Lower leg skin (tissue), 4 donors: ENCODE results near the gene C1QTNF6. TPM values are rescaled to one million over a fixed set of nuclear protein-coding genes. Genes with fewer than 3 reads are reported as not detected.

Experiments
- DNase-seq, 2 donors: peaks; one replicate each; pipeline ENCODE4 v3.0.0-alpha.2; 2019; ENCODE audit warnings: low spot score in 2 of 2
- H3K4me3 ChIP-seq: fragments of 200-600 bp; sonication (generic); 2 replicates; pipeline ENCODE4 v1.5.1; 2017; ENCODE audit warnings: mild to moderate bottlenecking, low read depth; ENCODE audit not compliant: poor library complexity, severe bottlenecking
- CTCF ChIP-seq, 3 donors: fragments of 450-650 bp; IDR thresholded peaks; one replicate each; pipeline ENCODE4 v1.5.1; 2016; ENCODE audit warnings: antibody characterized with exemption in 3 of 3, mild to moderate bottlenecking in 3 of 3, moderate library complexity in 2 of 3
- POLR2A ChIP-seq, 2 donors: fragments of 450-650 bp; IDR thresholded peaks; one replicate each; pipeline ENCODE4 v1.6.1; 2016 to 2017; ENCODE audit warnings: antibody characterized with exemption in 2 of 2, mild to moderate bottlenecking in 1 of 2, moderate library complexity in 1 of 2
- WGBS, 2 donors: methylation state at CpG; one replicate each; pipeline ENCODE4 v1.1.5; 2018; 5-methylcytosine and 5-hydroxymethylcytosine counted together
- intact Hi-C: fragments of 100-400 bp; cut with DNase I; formaldehyde crosslinking; loops from one replicate; pipeline ENCODE4 v1.15.0; 2023; ENCODE audit warnings: low total_unique reads
- total RNA-seq, 4 donors: library from RNA; depleted of rRNA; stranded (reverse); fragments of >200 nt; gene quantifications; one replicate each; pipeline ENCODE4 v1.1.0, GENCODE V29; 2016

C1QTNF6 gene
- total RNA-seq, 4 donors from 2014 or later: 0.81 to 8.9 (median 2.1) TPM

GRCh38 chr22:37190262-37190780, 2.3 kb upstream of the C1QTNF6 start:
- intact Hi-C loops: no loop called here
- TF ChIP-seq CTCF (IDR thresholded peaks at IDR 0.05): no peak
- TF ChIP-seq POLR2A (IDR thresholded peaks at IDR 0.05): no peak
- DNase-seq: no peak
- WGBS, 2 donors: 47 to 68% methylated on average over 4 of the region's 4 CpGs
- no peak overlapping the region for H3K4me3 ChIP-seq

- intact Hi-C loops: no loop called here
- whole genome bisulfite sequencing, 2 donors: 38 to 41% methylated on average over 2 of the region's 2 CpGs
- no peak overlapping the region for H3K4me3 ChIP-seq
- TF ChIP-seq CTCF (IDR thresholded peaks at IDR 0.05): no peak
- DNase-seq: no peak
Measured at GRCh38 chr22:37188901-37189466, 937 bp upstream of the C1QTNF6 start.

- H3K4me3 ChIP-seq: no peak overlapping the region
- DNase-seq: no peak
- 10 to 17% methylated on average over 5 of the region's 5 CpGs for WGBS, 2 donors
- intact Hi-C loops: no loop called here
- TF ChIP-seq CTCF (IDR thresholded peaks at IDR 0.05) (no peak), POLR2A (IDR thresholded peaks at IDR 0.05) (no peak)
Measured at GRCh38 chr22:37187552-37187890, 526 bp downstream of the C1QTNF6 start.

GRCh38 chr22:37186997-37187522, 987 bp downstream of the C1QTNF6 start:
- WGBS, 2 donors: 65 to 72% methylated on average over 4 of the region's 4 CpGs
- intact Hi-C loops: no loop called here
- TF ChIP-seq POLR2A (IDR thresholded peaks at IDR 0.05) (no peak), CTCF (IDR thresholded peaks at IDR 0.05) (no peak)
- no peak overlapping the region for H3K4me3 ChIP-seq
- DNase-seq: no peak

GRCh38 chr22:37186228-37186996, 1.6 kb downstream of the C1QTNF6 start:
- no peak overlapping the region for H3K4me3 ChIP-seq
- intact Hi-C loops: no loop called here
- TF ChIP-seq POLR2A (IDR thresholded peaks at IDR 0.05) (no peak), CTCF (IDR thresholded peaks at IDR 0.05) (no peak)
- DNase-seq: no peak
- 72 to 76% methylated on average over 9 of the region's 9 CpGs for WGBS, 2 donors
